NCI-H1694 treated with DMSO at 0.1 percent for 48 hours (cell line): ENCODE measurements around the gene KCTD5.
"Not testable (repeated sequence)": the region's sequence is repeated elsewhere in the genome, so short reads cannot be mapped to it uniquely, and the experiment has no call there.

Experiments used
- DNase-seq: peaks from one replicate; lab custom pipeline; 2025; lab: John Stamatoyannopoulos, UW

KCTD5 gene

DNA sequence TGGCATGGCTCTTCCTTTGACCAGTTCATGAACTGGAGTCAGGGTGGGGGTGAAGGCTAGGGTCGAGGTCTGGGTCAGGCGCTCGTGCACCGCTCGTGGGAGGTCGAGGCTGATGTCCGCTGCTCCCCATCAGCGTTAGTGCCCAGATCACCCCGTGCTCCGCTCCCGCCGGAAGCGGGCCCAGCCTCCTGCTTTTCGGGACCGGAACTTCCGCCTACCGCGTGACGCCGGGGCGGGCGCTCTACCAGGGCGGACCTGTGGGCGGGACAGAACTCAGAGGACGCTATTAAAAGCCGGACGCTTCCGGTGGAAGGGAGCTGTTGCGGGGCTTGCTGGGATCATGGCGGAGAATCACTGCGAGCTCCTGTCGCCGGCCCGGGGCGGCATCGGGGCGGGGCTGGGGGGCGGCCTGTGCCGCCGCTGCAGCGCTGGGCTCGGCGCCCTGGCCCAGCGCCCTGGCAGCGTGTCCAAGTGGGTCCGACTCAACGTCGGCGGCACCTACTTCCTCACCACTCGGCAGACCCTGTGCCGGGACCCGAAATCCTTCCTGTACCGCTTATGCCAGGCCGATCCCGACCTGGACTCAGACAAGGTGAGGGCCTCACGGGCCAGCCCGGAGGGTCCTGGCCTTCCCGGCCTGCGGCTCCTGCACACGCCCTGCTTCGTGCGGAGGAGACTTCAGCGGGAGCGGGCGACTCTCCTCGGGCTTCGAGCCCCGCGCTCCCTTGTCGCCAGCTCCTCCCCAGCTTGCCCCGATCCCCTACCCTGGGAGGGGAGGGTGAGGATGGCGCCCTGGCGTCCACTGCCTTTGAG lies at the start of gene KCTD5:
Gene KCTD5, plus strand, starts transcription at position 315 of the 813 bp plus-strand sequence. Its CDS starts 26 bp downstream, at position 341.
- peak; percentile 82 for DNase-seq

DNA sequence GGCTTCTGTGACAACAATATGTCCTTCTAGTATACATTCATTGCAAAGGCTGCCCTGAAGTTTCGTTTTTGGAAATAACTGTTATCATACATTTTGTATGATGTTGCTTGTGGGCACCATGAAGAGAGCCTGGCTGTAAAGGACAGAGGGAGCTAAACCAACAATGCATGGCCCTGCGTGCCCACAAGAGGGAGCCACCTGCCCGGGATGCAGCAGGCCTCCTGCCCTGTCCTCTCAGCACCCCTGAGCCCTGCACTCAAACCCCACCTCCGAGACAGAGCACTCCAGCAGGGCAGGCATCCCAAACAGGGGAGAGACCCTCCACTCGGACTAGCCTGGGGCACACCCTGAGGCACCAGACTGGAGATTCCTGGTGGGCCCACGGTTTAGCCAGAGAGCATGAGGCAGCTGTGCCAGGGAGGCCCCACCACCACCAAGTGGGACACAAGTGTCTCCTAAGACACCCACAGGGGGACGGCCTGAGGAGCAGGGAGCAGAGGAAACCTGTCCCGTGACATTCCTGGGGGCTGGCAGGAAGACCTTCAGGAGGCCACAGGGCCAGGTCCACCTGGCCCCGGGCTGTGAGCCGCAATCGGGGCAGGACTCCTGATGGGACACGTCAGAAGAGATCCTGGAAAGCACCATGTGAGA lies 43.1 kb upstream of the KCTD5 start:
- DNase-seq = not testable (repeated sequence)

DNA sequence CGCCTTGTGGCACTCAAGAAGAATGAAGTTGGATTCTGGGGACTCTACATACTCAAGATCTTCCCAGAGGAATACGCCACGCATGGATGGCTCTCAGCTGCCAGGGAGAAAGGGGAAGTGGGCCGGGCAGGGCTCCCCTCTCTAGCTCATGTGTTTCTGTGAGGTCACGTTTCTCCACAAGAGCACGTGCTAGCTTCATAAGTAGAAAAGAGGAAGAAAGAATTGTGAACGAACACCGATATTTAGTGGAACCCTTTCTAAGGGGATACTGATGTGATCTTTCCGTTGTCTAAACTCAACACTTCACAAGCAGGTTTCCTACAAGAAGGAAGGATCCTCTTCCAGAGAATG lies 42.6 kb upstream of the KCTD5 start:
- not testable (repeated sequence) for DNase-seq

DNA sequence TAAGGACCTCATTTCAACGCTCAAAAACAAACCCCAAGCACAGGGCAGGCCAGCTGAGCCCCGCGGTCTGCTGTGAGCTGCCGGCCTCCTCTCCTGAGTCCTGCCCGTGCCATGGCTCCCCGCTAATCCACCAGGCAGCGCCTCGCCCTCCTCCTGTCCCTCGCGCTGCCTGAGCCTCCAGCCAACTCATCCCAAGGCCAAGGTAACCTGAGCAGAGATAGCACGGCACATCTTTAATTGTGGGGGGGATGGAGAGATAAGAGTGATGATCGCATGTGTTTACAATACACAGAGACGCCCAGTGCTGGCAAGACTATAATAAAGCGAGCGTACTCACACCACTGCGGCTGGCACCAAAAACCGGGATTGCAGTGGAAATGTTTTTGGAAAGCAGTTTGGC lies 39.8 kb upstream of the KCTD5 start:
- not testable (repeated sequence) for DNase-seq

DNA sequence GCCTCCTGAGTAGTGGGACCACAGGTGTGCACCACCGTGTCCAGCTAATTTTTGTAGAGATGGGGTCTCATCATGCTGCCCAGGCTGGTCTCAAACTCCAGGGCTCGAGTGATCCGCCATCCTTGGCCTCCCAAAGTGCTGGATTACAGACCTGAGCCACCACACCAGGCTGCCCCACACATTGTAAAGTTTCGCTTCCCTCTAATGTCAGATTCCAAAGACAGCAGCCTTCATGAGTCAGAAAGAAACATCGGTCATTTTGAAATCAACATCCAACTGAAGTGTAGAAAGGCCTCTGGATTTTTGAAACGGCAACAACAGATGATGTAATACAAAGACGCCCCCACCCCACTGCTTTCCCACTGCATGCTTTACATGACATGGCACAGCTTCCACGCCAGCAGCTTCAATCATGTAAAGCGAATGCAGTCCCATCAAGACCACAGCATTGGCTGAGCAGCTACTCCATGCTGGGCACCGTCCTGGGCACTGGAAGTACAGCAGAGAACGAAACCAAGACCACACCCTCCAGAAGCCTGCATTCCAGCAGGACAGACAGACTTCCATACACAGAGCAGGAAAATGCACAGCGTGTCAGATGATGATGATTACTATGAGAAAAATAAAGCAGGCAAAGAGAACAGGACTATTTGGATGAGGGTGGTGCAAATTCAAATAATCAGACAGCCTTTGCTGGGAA lies 37.4 kb upstream of the KCTD5 start:
- DNase-seq = not testable (repeated sequence)

- not testable (repeated sequence) for DNase-seq
These were observed 31.0 kb upstream of the KCTD5 start for GRCh38 chr16:2651268-2651871.

DNA sequence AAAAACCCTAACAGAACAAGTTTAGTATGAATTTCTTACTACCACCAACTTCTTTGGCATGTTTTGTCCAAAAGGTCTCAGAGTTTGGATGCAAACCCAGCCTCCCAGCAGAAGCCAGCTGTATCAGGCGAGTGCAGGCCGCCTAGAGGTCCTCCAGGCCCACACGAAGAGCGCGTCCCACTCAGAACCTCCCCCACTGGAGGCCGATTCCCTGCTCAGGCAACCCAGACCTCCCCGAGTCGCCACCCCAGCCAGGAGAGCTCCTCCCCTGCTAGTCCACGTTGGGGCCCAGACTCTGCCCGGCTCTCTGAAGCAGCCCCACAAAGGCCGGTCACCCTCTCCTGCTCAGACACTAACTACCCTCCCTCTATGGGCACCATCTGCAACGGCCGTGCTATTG lies 28.4 kb upstream of the KCTD5 start:
- not testable (repeated sequence) for DNase-seq

DNA sequence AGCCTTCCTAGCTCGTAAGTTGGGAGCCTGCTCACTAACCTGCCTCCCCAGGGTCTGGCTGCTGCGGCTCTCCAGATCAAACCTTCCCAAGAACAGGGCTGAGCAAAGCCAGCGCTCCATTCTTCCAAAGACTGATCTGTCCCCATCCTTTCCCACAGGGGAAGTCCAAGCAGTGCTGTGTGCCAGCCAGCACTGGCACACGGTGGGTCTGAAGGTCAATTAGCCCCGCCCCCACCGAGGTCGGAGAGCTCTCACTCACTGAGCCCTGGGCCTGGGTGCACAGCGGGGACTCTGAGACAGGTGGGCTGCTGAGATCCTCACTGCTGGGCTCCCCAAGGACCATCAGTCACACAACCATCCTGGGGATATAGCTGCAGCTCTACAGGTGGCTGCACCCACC lies 27.4 kb upstream of the KCTD5 start:
- DNase-seq = not testable (repeated sequence)

DNA sequence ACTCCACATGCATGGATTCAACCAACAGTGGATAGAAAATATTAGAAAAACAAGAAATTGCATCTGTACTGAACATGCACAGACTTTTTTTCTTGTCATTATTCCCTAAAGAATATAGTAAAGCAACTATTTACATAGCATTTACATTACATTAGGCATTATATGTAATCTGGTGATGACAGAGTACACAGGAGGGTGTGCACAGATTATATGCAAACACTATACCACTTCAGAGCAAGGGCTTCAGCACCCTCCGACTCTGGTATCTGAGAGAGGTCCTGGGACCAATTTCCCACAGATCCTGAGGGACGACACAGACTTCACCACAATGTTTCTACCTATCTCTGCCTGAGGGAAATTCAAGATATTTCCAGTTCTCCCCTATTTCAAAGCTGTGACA lies 25.3 kb upstream of the KCTD5 start:
- DNase-seq = no peak

DNA sequence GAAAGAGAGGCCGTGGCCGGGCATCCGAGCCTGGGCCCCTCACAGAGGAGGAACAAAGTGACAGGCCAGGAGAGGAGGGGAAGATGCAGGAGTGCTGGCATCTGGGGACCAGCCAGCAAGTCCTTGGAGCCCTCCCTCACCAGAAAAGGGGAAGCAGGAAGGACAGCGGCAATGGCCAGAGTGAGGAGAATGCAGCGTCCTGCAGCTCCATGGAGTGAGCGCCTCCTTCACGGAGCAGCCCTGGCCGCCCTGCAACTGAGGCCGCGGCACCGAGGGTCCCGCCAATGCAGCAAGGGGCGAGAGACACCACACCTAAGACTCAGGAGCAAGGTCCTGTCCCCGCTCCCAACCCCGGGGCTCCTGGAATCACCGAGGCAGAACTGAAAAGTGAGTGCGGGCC lies 24.5 kb upstream of the KCTD5 start:
- DNase-seq = not testable (repeated sequence)

DNA sequence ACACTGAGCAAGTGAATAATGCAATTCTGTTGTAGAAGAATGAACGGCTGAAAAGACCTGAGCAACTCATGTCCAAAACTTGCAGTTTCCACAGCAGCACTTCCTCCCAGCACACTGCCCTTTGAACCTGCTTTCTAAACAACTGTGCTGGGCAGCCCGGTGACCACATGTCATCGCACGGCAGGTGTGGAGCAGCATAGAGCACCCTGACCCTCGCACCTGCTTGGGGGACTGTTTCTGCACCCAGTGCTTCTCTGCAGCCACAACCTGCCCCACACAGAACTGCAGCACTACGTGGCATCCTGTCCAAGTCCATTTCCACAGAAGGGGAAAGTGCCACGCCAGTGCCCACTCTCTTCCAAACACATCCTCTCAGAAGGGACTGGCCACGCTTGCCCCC lies 22.8 kb upstream of the KCTD5 start:
- DNase-seq = not testable (repeated sequence)

DNA sequence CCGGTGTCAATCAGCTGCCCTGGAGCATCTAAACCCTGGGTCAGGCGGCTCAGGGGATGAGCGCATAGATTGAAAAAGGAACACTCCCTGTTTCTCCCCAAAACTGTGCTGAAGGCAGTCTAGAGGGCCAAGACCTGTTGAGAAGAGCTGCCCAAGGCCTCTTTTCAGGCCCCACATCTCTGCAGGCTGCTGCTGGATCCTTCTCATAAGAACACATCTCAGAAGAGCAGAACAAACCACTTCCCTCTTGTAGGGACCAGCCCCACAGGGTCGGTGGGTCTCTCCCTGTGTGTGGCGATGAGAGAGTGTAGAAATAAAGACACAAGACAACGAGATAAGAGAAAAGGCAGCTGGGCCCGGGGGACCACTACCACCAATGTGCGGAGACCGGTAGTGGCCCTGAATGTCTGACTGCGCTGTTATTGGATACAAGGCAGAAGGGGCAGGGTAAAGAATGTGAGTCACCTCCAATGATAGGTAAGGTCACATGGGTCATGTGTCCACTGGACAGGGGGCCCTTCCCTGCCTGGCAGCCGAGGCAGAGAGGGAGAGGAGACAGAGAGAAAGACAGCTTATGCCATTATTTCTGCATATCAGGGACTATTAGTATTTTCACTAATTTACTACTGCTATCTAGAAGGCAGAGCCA lies 22.2 kb upstream of the KCTD5 start:
- not testable (repeated sequence) for DNase-seq

- not testable (repeated sequence) for DNase-seq
These were observed 21.5 kb upstream of the KCTD5 start for GRCh38 chr16:2660755-2661373.

DNA sequence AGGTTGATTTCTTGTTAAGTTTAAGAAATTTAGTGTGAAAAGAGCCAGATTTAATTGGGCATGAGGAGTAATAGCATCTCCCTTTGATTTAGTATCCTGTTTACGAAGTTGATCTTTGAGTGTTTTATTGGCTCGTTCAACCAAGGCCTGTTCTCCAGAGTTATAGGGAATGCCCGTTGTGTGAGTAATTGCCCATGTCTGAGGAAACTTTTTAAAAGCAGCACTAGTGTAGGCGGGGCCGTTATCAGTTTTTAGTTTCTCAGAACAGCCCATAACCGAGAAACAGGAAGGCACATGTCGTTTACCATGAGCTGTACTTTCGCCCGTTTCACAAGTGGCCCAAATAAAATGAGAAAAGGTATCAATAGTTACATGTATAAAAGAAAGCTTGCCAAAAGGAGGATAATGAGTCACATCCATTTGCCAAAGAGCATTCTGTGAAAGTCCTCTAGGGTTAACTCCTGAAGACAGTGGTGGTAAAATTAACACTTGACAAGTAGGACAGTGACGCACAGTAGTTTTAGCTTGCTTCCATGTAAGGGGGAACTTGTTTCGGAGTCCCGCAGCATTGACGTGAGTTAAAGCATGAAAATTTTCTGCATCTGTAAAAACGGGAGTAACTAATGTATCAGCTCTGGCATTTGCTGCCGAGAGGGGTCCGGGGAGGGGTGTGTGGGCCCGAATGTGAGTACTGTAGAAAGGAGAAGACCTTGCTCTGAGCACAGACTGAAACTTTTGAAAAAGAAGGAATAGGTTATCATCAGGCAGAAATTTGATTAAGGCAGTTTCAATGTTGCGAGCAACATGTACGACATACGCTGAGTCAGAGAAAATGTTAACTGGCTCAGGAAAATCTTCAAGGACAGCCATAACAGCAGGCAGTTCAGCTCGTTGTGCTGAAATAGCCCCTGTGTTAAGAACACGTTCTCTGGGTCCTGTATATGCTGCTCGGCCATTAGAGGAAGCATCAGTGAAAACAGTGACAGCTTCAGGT lies 18.5 kb upstream of the KCTD5 start:
- DNase-seq = no peak

GRCh38 chr16:2664574-2664982 lies 17.7 kb upstream of the KCTD5 start:
- no peak for DNase-seq

DNA sequence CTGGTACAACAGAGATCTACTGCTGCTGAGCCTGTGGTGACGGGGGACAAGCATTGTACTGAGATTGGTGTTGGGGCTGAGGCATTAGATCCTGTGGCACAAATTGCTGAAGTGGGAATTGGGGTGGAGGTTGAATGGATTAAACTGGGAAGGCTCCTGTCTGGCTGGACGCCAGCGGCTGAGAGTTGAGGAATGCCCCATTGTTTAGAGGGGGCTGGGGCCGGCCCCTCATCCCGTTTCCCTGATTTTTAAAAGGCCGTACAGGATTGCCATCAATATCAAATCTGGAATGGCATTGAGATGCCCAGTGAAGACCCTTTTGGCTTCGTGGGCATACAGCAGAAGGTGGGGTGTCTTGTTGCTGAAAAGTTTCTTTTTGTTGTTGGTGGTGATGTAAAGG lies 15.7 kb upstream of the KCTD5 start:
- not testable (repeated sequence) for DNase-seq

DNA sequence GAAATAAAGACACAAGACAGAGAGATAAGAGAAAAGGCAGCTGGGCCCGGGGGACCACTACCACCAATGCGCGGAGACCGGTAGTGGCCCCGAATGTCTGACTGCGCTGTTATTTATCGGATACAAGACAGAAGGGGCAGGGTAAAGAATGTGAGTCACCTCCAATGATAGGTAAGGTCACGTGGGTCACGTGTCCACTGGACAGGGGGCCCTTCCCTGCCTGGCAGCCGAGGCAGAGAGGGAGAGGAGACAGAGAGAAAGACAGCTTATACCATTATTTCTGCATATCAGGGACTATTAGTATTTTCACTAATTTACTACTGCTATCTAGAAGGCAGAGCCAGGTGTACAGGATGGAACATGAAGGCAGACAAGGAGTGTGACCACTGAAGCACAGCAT lies 12.7 kb upstream of the KCTD5 start:
- DNase-seq = not testable (repeated sequence)

DNA sequence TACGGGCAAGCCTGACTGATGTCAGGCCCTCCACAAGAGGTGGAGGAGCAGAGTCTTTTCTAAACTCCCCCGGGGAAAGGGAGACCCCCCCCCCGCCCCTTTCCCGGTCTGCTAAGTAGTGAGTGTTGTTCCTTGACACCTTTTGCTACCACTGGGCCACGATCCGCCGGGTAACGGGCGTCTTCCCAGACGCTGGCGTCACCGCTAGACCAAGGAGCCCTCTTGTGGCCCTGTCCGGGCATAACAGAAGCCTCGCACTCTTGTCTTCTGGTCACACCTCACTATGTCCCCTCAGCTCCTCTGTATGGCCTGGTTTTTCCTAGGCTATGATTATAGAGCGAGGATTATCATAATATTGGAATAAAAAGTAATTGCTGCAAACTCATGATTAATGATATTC lies 12.3 kb upstream of the KCTD5 start:
- not testable (repeated sequence) for DNase-seq

DNA sequence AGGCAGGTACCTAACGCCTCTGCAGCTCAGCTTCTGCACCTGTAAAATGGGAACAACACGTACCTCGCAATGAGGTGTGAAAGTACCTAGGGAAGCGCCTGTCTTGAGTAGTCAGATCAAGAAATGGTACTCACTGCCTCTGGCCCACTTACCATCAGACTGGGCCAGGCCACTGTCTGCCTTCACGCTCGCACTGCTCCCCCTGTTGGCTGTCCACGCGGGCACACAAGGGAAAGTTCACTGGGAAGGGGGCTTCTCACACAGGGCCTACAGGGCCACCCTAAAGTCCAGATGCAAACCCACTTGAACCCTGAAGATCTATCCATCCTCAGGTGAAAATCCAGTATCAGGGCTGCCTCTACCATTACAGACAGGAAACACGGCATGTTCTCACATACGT lies 11.1 kb upstream of the KCTD5 start:
- DNase-seq = not testable (repeated sequence)

DNA sequence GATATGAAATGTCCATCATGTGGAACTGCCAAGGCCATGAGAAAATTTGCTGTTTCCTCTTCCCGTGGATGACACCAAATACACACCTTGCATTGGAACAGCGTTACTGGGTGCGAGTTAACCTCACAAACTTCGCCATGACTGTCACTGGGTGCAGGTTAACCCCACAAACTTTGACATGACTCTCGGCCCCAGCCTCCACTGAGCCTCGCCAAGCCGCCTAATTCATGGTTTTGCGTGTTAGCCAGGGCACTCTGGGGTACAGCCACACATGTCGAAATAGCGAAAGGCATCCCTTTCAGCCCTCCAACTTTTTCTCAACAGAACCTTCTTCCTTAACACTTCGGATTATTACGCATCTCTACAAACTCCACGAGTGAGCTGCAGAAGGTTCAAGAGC lies 10.6 kb upstream of the KCTD5 start:
- no peak for DNase-seq
